Stimulated activated CD4-positive, alpha-beta T cell treated with anti-CD3 and anti-CD28 coated beads, Interleukin-12 subunit alpha, Interleukin-12 subunit beta, amount 100 ng/mL, for 48 hours (primary cell): Measurements from ENCODE around the gene EIF5.
A peak's percentile ranks its signal among the peaks of the same experiment; 100 is the strongest.

ENCODE experiments used
- DNase-seq, 3 donors: peaks; one replicate each; pipeline ENCODE4 v3.0.0-alpha.2; 2020; ENCODE audit warnings: low read depth in 2 of 3, low spot score in 1 of 3

The EIF5 gene

GRCh38 chr14:103362780-103363179 is 28.7 kb downstream of the EIF5 start:
- DNase-seq: no peak

- DNase-seq: no peak
Observed at GRCh38 chr14:103366741-103367140, 32.7 kb downstream of the EIF5 start.

GRCh38 chr14:103367995-103368394 is 34.0 kb downstream of the EIF5 start:
- DNase-seq: no peak

GRCh38 chr14:103370087-103370486 is 36.0 kb downstream of the EIF5 start:
- DNase-seq: no peak

GRCh38 chr14:103372017-103372416 is 38.0 kb downstream of the EIF5 start:
- DNase-seq: no peak

GRCh38 chr14:103372552-103373304 is 38.7 kb downstream of the EIF5 start:
- DNase-seq: no peak

GRCh38 chr14:103374121-103374520 is 40.1 kb downstream of the EIF5 start:
- DNase-seq: no peak

- DNase-seq: no peak
Observed at GRCh38 chr14:103377522-103378037, 43.5 kb downstream of the EIF5 start.

GRCh38 chr14:103378038-103378854 is 44.2 kb downstream of the EIF5 start:
- no peak for DNase-seq

GRCh38 chr14:103380719-103381377 is 46.8 kb downstream of the EIF5 start:
- DNase-seq: no peak

GRCh38 chr14:103382376-103382775 is 48.3 kb downstream of the EIF5 start:
- DNase-seq: no peak

GRCh38 chr14:103384450-103385151 is 50.6 kb downstream of the EIF5 start:
- no peak for DNase-seq

- DNase-seq: peak; percentile 94 to 96 (median 95)
Observed at GRCh38 chr14:103385152-103385928, 51.3 kb downstream of the EIF5 start, which contains the start of gene MARK3. Gene MARK3, plus strand, starts transcription at chr14:103385415. Its CDS starts 615 bp downstream, at chr14:103386030.

- no peak for DNase-seq
Observed at GRCh38 chr14:103385929-103386712, 52.1 kb downstream of the EIF5 start.

- no peak for DNase-seq
Observed at GRCh38 chr14:103386713-103387329, 52.8 kb downstream of the EIF5 start.

- no peak for DNase-seq
Observed at GRCh38 chr14:103388664-103389063, 54.6 kb downstream of the EIF5 start.

GRCh38 chr14:103390605-103391004 is 56.6 kb downstream of the EIF5 start:
- no peak for DNase-seq

- no peak for DNase-seq
Observed at GRCh38 chr14:103391048-103391447, 57.0 kb downstream of the EIF5 start.

- DNase-seq: no peak
Observed at GRCh38 chr14:103392106-103392505, 58.1 kb downstream of the EIF5 start.
